GDM1 (cell line): ENCODE results near the gene P2RX5.
A peak's percentile ranks its signal among the peaks of the same experiment; 100 is the strongest.

Experiments used
- DNase-seq: peaks from one replicate; lab custom pipeline; 2025; lab: John Stamatoyannopoulos, UW

The P2RX5 gene

DNA sequence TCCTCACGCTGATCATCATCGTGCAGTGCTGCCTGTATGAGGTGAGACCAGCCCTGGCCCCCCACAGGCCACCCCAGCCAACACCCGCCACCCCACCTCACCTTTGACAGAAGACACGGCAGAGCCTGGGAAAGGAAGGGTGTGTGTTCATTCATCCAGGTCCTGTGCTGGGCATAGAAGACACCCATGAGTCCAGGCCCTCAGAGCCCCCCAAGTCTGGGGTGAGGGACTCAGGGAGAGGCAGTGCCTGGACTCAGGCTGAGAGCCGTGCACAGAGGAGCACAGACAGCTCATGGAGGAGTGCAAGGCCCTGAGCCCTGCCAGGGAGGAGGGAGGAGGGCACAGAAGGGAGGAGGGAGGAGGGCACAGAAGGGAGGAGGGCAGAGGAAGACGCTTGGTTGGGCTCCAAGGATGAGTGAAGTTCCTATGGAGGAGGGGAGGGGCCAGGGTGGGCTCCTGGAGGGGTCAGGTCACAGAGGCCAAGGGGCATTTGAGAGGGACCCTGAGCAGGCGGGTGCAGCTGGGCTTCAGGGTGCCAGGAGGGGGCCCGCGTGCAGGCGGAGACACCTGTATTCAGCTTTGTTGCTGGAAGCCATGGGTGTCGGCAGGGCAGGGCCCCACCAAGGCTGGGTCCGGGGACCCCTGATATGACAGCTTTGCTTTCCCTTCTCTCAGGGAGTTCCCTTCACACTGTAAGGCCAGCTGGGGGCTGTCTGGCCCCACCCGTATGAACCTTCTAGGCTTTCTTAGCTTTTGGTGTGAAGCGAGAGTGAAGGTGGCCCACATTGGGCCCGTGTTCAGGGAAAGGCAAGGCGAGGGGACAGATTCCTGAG, 39.0 kb downstream of the P2RX5 start:
- no peak for DNase-seq

DNA sequence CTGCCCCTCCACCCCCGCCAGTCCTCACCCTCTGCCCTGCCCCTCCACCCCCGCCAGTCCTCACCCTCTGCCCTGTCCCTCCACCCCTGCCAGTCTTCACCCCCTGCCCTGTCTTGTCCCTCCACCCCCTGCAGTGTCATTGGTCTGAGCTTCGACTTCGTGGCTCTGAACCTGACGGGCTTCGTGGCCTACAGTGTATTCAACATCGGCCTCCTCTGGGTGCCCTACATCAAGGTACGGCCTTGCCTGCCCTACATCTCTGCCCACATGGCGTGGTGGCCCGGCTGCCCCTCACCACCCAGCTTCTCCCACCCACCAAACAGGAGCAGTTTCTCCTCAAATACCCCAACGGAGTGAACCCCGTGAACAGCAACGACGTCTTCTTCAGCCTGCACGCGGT, 39.6 kb downstream of the P2RX5 start:
- DNase-seq: no peak

DNA sequence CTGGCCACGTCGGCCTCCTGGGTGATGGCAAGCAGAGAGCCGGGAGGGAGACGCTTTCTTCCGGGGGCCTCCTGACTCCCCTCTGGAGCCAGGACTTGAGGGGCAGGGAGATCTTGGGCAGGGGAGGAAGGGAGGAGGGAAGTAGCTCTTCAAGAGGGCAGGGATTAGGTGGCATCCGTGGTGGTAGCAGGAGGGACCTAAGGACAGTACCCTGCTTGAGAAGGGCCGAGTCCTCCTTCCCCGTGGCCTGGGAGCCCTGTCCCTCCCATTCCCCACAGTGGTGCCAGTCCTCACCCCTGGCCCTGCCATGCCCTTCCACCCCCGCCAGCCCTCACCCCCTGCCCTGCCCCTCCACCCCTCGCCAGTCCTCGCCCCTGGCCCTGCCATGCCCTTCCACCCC, 40.2 kb downstream of the P2RX5 start:
- no peak for DNase-seq

DNA sequence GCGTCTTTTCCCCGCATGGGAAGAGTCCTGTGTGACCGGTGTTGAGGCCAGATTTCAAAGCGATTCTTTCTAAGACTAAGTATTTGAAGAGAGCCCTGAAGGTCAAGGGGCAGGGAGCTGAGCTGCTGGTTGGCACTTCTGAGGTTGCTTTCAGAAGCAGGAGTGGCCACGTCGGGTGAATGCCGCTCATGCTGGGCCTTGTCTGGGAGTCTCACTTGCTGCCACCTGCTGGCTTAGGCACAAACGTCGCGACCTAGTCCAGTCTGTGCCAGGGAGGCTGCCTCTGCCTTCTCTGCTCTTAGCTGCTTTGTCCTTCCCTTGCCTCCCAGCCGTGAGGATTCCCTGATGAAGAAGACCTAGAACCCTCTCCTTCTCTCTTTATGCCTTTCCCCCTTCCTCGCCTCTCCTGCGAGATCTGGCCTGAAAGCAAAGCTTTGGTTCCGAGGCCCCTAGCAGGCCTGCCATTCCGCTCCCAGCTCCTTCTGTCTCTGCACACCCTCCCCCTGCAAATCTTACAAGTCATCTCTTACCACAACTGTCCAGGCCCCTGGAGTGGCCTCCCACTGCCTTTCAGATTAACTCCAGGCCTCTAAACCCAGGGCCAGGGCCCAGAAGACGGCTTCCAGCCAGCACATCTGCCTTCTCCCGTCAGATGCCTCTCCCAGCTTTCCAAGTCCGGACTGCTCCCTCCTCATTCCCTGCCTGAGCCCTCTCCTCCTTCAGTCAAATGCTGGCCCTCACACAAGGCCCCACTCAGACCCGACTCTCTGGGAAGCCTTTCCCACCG, 48.0 kb downstream of the P2RX5 start:
- peak; percentile 11 for DNase-seq

DNA sequence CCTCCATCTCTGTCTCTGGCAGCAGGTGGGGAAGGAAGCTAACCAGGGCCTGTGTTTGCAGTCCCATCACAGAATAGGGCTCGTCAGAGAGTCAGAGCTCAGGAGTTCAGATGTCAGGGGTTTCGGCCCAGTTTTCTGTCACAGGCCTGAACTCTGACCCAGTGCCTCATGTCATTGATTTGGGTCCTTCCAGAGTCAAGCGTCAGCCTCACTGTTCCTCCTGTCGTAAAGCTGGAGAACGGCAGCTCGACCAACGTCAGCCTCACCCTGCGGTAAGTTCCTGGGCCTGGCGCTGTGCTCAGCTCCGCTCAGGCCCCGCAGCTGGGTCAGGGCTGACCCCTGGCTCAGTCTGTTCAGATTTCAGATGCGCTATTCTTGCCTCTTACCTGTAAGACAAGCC, 48.7 kb downstream of the P2RX5 start:
- no peak for DNase-seq

DNA sequence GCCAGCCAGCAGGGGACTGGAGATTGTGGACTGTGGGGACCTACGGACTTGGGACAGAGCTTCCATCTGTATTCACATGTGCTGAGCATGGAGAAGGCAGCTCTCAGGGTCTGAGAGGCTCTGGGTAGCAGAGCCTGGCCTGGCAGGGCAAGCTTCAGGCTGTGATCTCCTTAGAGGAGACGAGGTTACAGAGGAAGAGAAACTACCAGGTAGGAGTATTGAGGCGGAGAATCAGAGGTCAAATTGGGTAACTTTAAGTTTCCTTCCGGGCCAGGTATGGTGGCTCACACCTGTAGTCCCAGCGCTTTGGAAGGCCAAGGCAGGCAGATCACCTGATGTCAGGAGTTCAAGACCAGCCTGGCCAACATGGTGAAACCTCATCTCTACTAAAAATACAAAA, 50.6 kb downstream of the P2RX5 start:
- no peak for DNase-seq

DNA sequence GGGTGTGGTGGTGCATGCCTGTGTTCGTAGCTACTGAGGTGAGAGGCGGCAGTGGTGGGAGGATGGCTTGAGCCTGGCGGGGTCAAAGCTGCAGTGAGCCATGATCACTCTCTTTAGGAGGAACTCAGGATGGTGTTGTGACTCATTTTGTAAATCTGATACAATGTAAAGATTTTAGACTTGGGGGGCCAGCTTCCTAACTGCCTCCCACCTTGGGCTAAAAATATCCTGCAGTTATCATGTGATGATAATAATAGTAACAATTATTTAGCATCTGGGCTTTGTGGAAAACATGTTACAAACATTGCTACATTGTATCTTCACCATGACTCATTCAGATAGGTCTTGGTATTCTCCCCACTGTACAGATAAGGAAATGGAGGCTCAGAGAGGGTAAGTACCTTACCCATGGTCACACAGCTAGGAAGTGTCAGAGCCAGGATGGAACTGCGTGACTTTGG, 52.0 kb downstream of the P2RX5 start:
- no peak for DNase-seq

DNA sequence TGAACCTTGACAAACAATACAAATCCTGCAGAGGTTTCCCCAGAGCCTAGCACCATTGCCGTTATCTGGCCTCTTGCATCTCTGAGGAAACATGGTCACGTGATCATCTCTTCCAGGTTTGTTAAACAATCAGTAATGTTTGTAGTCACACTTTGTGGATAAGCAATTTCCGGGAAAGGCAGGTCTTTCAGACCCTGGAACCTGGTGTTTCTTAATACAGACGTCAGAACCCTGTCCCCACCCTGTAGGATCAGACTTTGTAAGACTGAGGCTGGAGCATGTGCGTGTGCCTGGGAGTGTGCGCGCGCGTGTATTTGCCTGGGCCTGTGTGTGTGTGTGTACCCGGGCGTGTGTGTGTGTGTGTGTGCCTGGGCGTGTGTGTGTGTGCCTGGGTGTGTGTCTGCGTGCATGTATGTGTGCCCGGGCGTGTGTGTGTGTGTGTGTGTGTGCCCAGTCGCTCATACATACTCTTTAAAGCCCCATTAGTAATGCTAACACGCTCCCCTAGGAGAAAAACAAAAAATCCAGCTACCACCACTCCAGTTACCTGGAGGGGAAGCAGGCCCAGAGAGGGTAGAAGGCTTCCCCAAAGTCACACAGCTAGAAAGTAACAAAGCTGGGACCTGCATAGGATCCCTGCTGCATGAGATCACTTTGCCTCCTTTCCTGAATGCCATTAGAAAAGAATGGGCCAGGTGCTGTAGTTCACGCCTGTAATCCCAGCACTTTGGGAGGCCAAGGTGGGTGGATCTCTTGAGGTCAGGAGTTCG, 54.1 kb downstream of the P2RX5 start:
- DNase-seq: no peak

DNA sequence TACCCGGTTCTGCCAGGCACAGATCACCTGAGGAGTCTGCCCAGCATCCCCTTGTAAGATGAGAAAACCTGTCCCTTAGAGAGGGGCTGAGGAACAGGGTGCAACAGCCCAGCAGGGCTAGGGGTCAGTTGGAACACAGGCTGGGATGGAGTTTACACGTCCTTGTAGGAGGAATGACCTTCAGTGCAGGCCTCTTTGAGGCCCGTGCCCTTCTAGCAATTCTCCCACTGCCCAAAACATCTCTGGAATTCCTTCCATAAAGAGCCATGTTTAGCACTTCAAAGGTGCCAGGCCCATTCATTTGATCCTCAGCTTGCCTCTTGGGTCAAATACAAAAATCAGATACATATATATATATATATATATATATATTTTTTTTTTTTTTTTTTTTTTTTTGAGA, 54.9 kb downstream of the P2RX5 start:
- no peak for DNase-seq

DNA sequence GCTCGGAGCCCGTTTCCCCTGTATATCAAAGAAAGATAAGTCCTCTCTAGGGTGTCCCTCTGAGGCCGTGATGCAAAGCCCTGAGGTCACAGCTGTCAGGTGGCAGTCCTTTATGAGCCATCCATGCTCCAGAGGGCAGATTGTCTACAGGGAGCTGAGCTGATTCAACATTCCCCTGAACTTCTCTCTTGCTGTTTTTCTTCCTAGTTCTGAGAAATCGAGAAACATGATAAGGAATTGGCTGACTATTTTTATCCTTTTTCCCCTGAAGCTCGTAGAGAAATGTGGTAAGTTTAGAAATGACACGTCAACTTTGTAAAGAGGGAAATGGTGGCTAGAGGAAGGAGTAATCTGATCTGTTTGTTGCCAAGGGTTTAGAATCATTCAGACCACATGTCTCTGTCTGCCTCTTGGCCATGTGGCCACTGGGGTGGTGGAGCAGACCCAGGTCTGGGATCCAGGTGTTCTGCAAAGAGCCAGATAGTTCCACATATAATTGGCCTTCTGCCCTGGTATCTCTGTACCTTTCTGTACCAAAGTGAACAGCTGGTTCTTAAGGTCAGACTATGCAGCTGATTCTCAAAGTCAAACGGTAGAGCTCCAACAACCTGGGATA, 55.9 kb downstream of the P2RX5 start:
- DNase-seq: peak; percentile 34

DNA sequence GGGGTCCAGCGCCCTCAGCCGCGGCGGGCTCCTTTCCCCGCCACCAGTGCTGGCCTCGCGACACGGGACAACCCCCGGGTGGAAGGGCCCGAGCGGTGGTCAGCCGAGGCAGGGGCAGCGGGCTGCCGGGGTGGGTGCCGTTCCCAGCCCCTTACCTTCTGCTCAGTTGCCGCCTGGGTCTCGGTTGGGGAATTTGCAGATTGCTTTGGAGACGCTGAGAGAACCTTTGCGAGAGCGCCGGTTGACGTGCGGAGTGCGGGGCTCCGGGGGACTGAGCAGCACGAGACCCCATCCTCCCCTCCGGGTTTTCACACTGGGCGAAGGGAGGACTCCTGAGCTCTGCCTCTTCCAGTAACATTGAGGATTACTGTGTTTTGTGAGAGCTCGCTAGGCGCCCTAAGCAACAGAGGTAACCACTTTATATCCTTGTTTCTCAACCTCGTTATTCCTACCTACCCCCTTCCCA, 59.0 kb downstream of the P2RX5 start:
- DNase-seq: no peak

DNA sequence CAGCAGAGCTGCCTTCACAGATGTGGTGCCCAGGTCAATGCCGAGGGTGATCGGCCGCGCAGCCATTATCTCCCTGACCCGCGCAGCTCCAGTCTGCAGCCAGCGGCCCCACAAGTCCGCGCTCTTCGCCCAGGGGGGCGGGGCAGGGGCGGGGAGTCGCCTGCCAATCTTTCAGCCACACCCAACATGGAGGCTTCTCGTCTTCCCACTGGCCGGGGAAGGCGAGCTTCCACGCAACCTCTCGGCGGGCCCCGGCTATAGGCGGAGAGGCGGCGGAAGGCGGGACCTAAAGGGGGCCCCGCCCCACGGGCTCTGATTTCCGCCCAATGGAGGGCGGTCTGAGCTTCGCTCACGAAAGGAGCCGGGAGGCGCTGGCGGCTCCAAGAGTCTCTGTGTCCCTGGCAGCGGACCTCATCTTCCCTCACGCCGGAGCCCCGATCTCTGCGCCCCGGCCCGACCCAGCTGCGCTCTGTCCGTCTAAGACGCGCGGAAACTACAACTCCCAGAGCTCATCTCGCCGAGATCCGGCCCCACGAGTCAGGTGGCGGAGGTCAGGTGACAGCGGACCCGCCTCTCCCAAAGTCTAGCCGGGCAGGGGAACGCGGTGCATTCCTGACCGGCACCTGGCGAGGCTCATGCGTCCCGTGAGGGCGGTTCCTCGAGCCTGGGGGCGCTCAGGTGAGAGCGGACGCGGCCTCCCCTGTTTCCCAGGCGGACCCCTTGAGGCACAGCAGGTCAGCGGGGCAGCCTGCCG, 59.6 kb downstream of the P2RX5 start, which contains the start of the genes CTNS and SHPK:
CTNS (plus strand) TSS at position 607 of the 754 bp plus-strand sequence. CDS start 3,447 bp downstream, outside the sequence.
SHPK (minus strand) TSS at position 97 of the 754 bp plus-strand sequence; CDS start at position 66, 31 bp downstream.
- peak; percentile 92 for DNase-seq

DNA sequence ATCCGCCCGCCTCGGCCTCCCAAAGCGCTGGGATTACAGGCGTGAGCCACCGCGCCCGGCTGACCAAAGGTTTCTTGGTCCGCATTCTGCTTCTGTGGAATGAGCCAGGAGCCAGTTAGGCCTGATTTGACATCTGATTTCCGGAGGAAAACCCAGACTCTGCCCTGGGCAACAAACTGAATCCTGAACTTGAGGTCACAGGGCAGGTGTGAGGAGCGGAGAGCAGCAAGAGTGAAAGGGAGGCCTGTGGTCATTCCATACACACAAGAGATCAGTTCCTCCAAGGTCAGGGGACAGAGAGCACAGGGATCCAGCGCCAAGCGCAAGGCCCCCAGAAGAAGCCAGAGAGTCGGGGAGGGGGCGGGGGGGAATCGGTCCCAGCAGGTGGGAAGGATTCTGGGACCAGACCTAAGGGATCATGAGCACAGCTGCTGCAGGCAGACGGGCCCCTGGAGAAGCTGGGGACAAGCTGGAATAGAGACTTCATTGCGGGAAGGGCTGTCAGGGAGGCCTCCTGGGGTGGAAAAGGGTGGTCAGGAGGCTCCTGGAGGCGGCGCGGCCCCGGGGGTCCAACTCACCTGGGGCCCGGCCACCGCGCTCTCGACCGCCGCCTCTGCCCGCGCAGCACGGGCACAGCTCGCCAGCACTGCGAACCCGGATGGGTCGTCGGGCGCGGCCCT, 60.3 kb downstream of the P2RX5 start:
- DNase-seq: no peak

DNA sequence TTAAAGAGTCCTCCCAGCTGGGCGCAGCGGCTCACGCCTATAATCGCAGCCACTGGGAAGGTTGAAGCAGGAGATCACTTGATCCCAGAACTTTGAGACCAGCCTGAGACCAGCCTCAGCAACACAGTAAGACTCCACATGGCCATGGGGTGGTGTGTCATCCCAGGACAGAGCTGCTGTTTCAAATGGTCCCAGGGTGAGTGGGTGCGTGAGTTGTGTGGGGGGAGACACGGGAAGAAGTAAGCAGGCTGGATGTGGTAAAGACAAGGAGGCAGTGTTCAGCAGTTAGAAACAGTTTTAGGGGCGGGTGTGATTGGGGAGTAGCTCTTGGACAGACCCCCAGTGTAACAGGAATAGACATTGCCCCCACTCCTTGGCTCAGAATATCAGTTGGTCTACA, 63.7 kb downstream of the P2RX5 start:
- no peak for DNase-seq

DNA sequence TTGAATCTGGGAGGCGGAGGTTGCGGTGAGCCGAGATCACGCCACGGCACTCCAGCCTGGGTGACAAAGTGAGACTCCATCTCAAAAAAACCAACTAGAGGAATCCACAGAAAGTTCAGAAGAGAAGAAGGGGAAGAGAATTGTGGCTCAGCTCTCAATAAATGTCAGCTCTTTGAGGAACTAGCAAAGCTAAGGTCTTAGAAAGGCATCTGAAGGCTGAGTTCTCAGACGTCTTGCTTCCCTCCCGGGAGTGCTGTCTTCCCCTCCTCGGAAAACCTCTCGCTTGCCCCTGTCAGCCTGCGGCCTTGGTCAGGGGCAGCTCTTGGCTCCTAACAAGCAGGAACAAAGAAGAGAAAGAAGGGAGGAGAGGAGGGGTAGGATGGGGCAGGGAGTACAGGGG, 65.2 kb downstream of the P2RX5 start:
- DNase-seq: no peak

DNA sequence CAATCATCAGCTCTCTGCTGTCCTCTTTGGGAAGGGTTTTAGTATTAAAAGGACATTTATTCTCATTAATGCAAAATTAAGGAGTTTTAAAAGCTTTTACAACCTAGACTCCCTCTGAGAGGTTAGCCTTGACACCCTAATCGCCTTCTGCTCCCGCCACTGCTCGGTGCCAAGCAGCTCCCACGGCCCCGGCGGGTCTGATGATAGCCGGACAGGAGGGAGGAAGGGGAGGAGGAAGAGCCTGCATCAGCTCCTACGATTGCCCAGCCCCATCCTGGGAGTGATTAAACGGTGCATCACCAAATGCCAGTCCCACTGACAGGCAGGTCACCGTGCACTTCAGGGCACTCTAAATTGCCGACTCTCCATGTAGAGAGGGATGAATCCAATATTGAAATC, 68.2 kb downstream of the P2RX5 start:
- no peak for DNase-seq

DNA sequence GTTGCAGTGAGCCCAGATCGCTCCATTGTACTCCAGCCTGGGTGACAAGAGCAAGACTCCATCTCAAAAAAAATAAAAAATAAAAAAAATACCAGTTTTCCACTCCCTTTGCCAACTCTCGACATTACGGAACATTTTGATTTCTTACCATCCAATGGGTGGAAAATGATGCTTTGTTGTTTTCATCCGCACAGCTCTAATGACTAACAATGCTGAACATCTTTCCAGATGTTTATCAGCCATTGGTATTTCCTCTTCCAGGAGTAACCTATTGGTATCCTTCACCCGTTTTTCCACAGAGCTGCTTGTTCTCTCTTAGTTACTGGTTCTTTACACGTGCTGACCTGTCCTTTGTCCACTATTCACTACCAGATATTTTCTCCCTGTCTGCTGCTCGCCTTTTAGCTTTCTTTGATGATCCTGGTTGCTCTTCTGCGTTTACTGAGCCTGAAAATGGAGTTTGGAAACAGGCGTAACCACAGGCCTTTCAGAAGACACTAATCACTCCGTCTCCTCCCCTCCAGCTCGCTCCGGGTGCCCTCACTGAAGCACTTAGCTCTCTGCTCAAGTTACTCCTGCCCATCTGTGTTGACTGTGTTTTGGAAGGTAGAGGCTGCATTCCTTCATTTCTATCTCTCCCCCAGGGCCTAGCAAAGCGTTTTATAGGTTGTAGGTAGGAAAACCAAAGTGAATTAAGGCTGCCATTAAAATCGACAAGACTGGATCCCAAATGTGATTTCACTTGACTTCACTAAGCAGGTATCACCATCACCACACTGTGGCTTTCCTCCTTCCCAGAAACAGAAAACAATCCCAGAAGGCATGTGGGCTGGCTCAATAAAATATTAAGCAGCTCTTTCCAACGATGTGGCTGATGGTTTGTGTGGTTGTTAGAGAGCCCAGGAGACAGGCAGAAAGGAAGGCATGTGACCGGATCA, 68.9 kb downstream of the P2RX5 start:
- no peak for DNase-seq
